ENCODE data around the gene PXYLP1. TPM values are rescaled to one million over a fixed set of nuclear protein-coding genes. Genes with fewer than 3 reads are reported as not detected.

Gene PXYLP1
- total and polyA plus RNA-seq, 9 of the 15 experiments (the other 6 are each of a cell fraction or from before 2014, with no cell fraction given): 0.80 to 2.9 (median 1.3) TPM

- TF ChIP-seq HDAC2 (IDR thresholded peaks at IDR 0.05) (no peak), JUND (IDR thresholded peaks at IDR 0.05; ENCODE audit: borderline replicate concordance, low read depth, low read length) (no peak), JUND (tag; IDR thresholded peaks at IDR 0.05; ENCODE audit: borderline replicate concordance, low read depth, low read length) (no peak), ZNF695 (CRISPR knock-in tag; IDR thresholded peaks at IDR 0.05) (no peak), MTF1 (CRISPR knock-in tag; IDR thresholded peaks at IDR 0.05; ENCODE audit: borderline replicate concordance) (no peak), ELK3 (CRISPR knock-in tag; IDR thresholded peaks at IDR 0.05) (no peak), ZNF23 (CRISPR knock-in tag; IDR thresholded peaks at IDR 0.05) (no peak)
These were observed 21.7 kb downstream of the PXYLP1 start (continued) for GRCh38 chr3:141253326-141253725.

- FAIRE-seq (no peak), ATAC-seq (no peak), DNase-seq (ENCODE audit: extremely low read depth in 1 of 4, low spot score in 3 of 4) (no peak)
- TF ChIP-seq PHB2 (IDR thresholded peaks at IDR 0.05; ENCODE audit: low read depth): no peak
- no peak for TF ChIP-seq SMAD4 (CRISPR knock-in tag; conservative IDR thresholded peaks at IDR 0.05)
- no peak for TF ChIP-seq MBD2 (IDR thresholded peaks at IDR 0.05; ENCODE audit: borderline replicate concordance, low read depth)
- TF ChIP-seq THAP12 (CRISPR knock-in tag; IDR thresholded peaks at IDR 0.05): no peak
- Histone ChIP-seq H3K27me3 (ENCODE audit: control insufficient read depth in 2 of 2, insufficient read depth in 2 of 2, low read length in 2 of 2) (peaks cover 11 to 32% of the 10 kb centered on the region in 2 experiments; a peak in 4 of 5 replicates), H3K4me2 (ENCODE audit: insufficient read depth, low read length) (no peak overlapping the region), H3K4me3 (no peak overlapping the region), H3K27ac (ENCODE audit: extremely low read depth, low read depth, low read length) (no peak overlapping the region), H3K9ac (ENCODE audit: insufficient read depth in 1 of 2, low read depth in 2 of 2, low read length in 2 of 2) (no peak overlapping the region), H3K36me3 (ENCODE audit: control insufficient read depth, insufficient read depth, low read length) (no peaks in the 10 kb centered on the region), H4K20me1 (replicated peaks; ENCODE audit: control insufficient read depth, insufficient read depth, low read length) (no peaks in the 10 kb centered on the region), H3K4me1 (replicated peaks in 1 of 2; ENCODE audit: control insufficient read depth in 2 of 2, insufficient read depth in 2 of 2, low read length in 2 of 2) (no peaks in the 10 kb centered on the region), H3K79me2 (ENCODE audit: control insufficient read depth, insufficient read depth, low read length) (no peaks in the 10 kb centered on the region), H2AFZ (ENCODE audit: low read depth, low read length) (no peak overlapping the region), H3K9me1 (ENCODE audit: control insufficient read depth, insufficient read depth, low read length) (no peaks in the 10 kb centered on the region), H3K9me3 (replicated peaks; ENCODE audit: control insufficient read depth, insufficient read depth, low read depth, low read length) (no peaks in the 10 kb centered on the region)
- in situ Hi-C loops (cut with MboI): no loop called here
- ChIA-PET CTCF (ENCODE audit: low intra/inter-chr PET ratio) (no interaction called here), POLR2A (interaction anchor here (0.9 kb wide), 1 partner anchor 59 kb away, joined by 3 read pairs; no protein-coding TSS in a partner anchor)
- 17% methylated on average over 11 of the region's 11 CpGs for WGBS (ENCODE audit: insufficient coverage, low coverage, missing lambda C conversion rate)
- intact Hi-C loops (cut with micrococcal nuclease): no loop called here
- BruUV-seq (replicated peaks): no TSS peak
These were observed 22.2 kb downstream of the PXYLP1 start for GRCh38 chr3:141253811-141254210.

All from K562 (cell line).